Measurements from ENCODE around the gene SLC26A2. TPM values are rescaled to one million over a fixed set of nuclear protein-coding genes. Genes with fewer than 3 reads are reported as not detected.

SLC26A2 gene
- polyA plus RNA-seq, 1 donor from 2014 or later: 2.3 TPM

Other genes with a start within 250 kb of the SLC26A2 start
- 10.9 TPM for gene PPARGC1B, start 230.4 kb upstream of the SLC26A2 start, polyA plus RNA-seq
- gene PDE6A, start 16.0 kb upstream of the SLC26A2 start, polyA plus RNA-seq: 0.05 TPM
- 1.8 TPM for gene TIGD6, start 39.9 kb downstream of the SLC26A2 start, polyA plus RNA-seq
- gene HMGXB3, start 40.0 kb downstream of the SLC26A2 start, polyA plus RNA-seq: 15.4 TPM
- gene CSF1R, start 125.8 kb downstream of the SLC26A2 start, polyA plus RNA-seq: 0.10 TPM
- gene PDGFRB, start 195.1 kb downstream of the SLC26A2 start, polyA plus RNA-seq: 0.45 TPM
- gene CDX1, start 206.0 kb downstream of the SLC26A2 start, polyA plus RNA-seq: not detected
- not detected for gene SLC6A7, start 229.3 kb downstream of the SLC26A2 start, polyA plus RNA-seq

All from IgD-negative memory B cell (primary cell).